GM12874 (cell line): ENCODE results near the gene ABLIM2.

Experiments used
- TF ChIP-seq, protein P1 (sequence below): IDR thresholded peaks from 2 replicates; pipeline ENCODE4 v1.5.1; 2011; ENCODE audit warnings: low read depth, mild to moderate bottlenecking, control low read depth, low read length, moderate library complexity; ENCODE audit not compliant: insufficient read depth

The ABLIM2 gene

DNA sequence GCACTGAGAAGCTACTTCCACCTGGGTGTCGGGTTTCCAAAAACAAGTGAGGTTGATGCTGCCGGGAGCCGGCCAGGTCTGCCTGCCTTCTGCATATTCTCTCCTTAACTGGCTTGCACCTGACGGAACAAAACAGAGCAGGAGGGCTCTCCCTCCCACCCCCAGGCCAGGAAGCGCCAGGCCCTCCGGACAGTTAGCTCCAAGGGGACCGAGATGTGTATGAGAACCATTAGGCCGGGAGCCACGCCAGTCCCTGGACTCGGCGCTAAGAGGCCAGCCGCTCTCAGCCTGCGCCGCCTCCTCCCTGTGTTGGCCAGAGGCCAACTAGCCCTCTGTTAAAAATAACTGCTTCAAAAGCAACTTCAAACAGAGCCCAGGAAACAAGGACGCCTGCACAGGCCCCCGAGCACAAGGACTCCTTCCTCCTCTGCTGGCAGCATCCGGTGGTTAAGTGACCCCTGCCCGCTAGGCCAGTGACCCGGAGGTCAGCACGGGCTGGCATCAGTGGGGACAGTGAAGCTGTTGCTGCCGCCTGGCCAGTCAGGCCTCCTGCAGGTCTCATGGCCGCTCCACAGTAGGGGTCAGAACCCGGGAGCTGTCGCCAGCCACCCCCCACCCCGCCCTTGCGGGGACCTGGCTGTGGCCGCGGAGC, 107.9 kb downstream of the ABLIM2 start:
- TF ChIP-seq, protein P1, sequence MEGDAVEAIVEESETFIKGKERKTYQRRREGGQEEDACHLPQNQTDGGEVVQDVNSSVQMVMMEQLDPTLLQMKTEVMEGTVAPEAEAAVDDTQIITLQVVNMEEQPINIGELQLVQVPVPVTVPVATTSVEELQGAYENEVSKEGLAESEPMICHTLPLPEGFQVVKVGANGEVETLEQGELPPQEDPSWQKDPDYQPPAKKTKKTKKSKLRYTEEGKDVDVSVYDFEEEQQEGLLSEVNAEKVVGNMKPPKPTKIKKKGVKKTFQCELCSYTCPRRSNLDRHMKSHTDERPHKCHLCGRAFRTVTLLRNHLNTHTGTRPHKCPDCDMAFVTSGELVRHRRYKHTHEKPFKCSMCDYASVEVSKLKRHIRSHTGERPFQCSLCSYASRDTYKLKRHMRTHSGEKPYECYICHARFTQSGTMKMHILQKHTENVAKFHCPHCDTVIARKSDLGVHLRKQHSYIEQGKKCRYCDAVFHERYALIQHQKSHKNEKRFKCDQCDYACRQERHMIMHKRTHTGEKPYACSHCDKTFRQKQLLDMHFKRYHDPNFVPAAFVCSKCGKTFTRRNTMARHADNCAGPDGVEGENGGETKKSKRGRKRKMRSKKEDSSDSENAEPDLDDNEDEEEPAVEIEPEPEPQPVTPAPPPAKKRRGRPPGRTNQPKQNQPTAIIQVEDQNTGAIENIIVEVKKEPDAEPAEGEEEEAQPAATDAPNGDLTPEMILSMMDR, result no peak

DNA sequence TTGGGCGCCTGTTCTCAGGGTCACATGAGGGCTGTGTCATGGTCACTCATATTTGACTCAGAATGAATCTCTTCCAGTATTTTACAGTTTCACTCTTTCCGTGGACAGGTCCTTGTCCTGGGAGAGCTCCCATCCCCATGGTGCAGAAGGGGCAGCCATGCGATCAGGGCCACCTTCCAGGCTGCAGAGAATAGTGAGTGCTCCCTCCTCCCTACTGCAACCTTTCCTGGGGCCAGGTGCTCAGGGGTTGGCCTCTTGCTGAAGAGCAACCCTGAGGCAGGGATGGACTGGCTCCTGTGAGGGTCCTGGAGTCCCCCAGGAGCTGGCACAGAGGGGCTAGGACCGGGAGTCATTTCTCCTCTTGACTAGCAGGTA, 108.4 kb downstream of the ABLIM2 start:
- TF ChIP-seq, protein P1, result no peak

GRCh38 chr4:8048856-8049676, 109.5 kb downstream of the ABLIM2 start:
- TF ChIP-seq, protein P1, result no peak

DNA sequence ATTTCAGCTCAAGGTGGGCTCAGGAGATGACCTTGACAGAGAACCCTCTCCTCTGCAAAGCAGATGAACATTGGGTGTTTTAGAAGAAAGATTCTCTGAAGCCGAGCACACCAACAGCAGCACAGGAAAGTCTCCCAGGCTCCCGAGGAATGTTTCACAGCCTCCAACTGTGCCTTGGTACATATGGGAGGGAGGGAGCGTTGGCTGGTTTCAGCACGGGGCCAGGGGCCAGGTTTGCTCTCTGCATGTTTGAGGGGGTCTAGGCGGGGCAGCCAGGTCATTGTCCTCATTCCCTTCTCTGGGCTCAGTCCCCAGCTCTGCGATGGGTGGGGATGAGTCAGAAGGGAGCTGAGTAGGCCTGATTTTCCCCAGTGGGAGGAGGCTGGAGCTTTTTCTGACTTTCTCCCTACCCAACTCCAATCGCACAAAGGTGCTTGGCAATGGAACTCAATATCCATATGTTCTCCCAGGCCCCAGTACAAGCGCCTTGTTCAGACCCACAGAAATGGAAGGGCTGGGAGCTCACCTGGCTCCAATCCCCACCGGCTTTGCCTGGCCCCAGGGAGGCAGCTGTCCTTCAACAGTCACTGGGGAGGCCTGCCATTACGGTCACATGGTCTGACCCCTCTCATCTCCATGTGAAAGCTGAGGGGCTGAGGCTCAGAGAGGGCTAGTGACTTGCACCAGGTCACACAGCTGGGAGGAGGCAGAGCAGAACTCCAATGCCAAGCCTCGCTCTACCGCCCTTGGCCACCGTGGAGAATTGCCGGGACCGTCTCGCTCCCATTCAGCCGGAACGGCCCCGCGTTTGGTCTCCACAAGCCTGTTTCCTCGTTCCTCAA, 110.6 kb downstream of the ABLIM2 start:
- TF ChIP-seq, protein P1, result no peak

GRCh38 chr4:8046925-8047541, 111.6 kb downstream of the ABLIM2 start:
- TF ChIP-seq, protein P1, result no peak

DNA sequence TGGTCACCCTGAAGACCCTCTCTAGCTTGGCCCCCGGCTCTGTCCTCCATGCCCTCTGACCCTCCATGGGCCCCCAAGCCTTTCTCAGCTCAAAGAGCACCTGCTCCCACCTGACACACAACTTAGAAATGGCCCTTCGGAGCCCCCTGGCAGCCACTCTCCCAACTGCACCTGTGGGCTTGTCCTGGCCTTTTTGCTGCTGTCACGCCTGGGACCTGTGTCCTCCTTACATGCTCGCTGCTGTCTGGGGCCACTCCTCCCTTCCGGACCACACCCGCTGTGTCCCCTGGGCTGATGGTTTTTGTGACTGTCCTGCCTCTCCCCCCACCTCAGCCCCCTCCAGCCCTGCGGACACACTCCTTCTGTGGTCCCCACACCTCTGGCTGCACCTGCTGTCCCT, 112.7 kb downstream of the ABLIM2 start:
- TF ChIP-seq, protein P1, result no peak

DNA sequence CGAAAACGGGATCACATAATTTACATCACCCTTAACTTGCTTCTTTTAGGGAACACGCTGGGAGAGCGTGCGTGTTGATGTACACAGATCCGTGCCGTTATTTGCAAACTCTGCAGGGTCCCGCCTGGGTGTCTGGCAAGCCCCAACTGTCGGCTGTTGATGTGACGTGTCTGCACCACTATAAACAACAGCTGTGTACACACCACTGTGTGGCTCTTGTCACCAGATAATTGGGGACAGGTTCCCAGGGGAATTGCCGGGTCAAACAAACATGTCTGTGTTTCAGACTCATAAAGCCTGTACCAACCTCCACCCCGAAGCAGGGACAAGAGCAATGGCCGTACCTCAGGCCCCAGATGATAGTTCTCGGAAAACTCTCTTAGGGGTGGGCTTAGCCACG, 113.9 kb downstream of the ABLIM2 start:
- TF ChIP-seq, protein P1, result no peak
